ENCODE results near the gene LAMB2. TPM values are rescaled to one million over a fixed set of nuclear protein-coding genes. Genes with fewer than 3 reads are reported as not detected.

The LAMB2 gene
- total RNA-seq, 1 experiment from 2014 or later, result 97.2 TPM

- 0 out of 2 replicates have a peak overlapping the region, but pooled peaks have one; percentile 64 for H3K27ac ChIP-seq
- peak overlapping the region; percentile 60 for H3K4me3 ChIP-seq
- H3K27me3 ChIP-seq (replicated peaks), result no peaks in the 10 kb centered on the region
- DNase-seq (ENCODE audit: low read depth in 1 of 2, low spot score in 2 of 2), result no peak
- H3K9me3 ChIP-seq (replicated peaks), result peaks cover 2% of the 10 kb centered on the region; the same call in 1 of the 2 replicates
- peaks cover 33% of the 10 kb centered on the region for H3K36me3 ChIP-seq
- peaks cover 27% of the 10 kb centered on the region for H3K4me1 ChIP-seq (replicated peaks)
Measured at GRCh38 chr3:49166752-49167556, 34.1 kb upstream of the LAMB2 start.

GRCh38 chr3:49165771-49166751 lies 33.2 kb upstream of the LAMB2 start, which contains the start of gene CCDC71:
Gene CCDC71, minus strand, starts transcription at chr3:49166331. Its CDS starts 2,123 bp downstream, at chr3:49164208.
- DNase-seq (ENCODE audit: low read depth in 1 of 2, low spot score in 2 of 2), result peak; percentile 26 to 68
- peak within 1 kb of the TSS; percentile 64 for H3K27ac ChIP-seq

GRCh38 chr3:49164983-49165720 lies 32.3 kb upstream of the LAMB2 start:
- no peak for DNase-seq (ENCODE audit: low read depth in 1 of 2, low spot score in 2 of 2)
- H3K4me3 ChIP-seq, result peak overlapping the region; percentile 60
- H3K27ac ChIP-seq, result no peak overlapping the region; the same call in 1 of the 2 replicates
- H3K9me3 ChIP-seq (replicated peaks), result peaks cover 2% of the 10 kb centered on the region; the same call in 1 of the 2 replicates
- H3K36me3 ChIP-seq, result peaks cover 41% of the 10 kb centered on the region
- H3K27me3 ChIP-seq (replicated peaks), result no peaks in the 10 kb centered on the region
- peaks cover 13% of the 10 kb centered on the region for H3K4me1 ChIP-seq (replicated peaks)

More at GRCh38 chr3:49165771-49166751, 33.2 kb upstream of the LAMB2 start, which contains the start of gene CCDC71:
- Histone ChIP-seq H3K9me3 (replicated peaks) (peaks cover 2% of the 10 kb centered on the region; the same call in 1 of the 2 replicates), H3K27me3 (replicated peaks) (no peaks in the 10 kb centered on the region), H3K36me3 (peaks cover 41% of the 10 kb centered on the region), H3K4me3 (peak within 1 kb of the TSS; percentile 60), H3K4me1 (replicated peaks) (peaks cover 19% of the 10 kb centered on the region)

- Histone ChIP-seq H3K9me3 (replicated peaks) (peaks cover 2% of the 10 kb centered on the region; the same call in 1 of the 2 replicates), H3K27me3 (replicated peaks) (no peaks in the 10 kb centered on the region), H3K36me3 (peaks cover 41% of the 10 kb centered on the region), H3K4me1 (replicated peaks) (peaks cover 13% of the 10 kb centered on the region), H3K27ac (no peak overlapping the region), H3K4me3 (no peak overlapping the region)
- DNase-seq (ENCODE audit: low read depth in 1 of 2, low spot score in 2 of 2), result no peak
Measured at GRCh38 chr3:49163609-49164008, 30.8 kb upstream of the LAMB2 start.

- no peak overlapping the region for H3K27ac ChIP-seq
- H3K9me3 ChIP-seq (replicated peaks), result peaks cover 2% of the 10 kb centered on the region; the same call in 1 of the 2 replicates
- no peak for DNase-seq (ENCODE audit: low read depth in 1 of 2, low spot score in 2 of 2)
- peaks cover 13% of the 10 kb centered on the region for H3K4me1 ChIP-seq (replicated peaks)
- no peaks in the 10 kb centered on the region for H3K27me3 ChIP-seq (replicated peaks)
- no peak overlapping the region for H3K4me3 ChIP-seq
- peaks cover 41% of the 10 kb centered on the region for H3K36me3 ChIP-seq
Measured at GRCh38 chr3:49162751-49163419, 30.0 kb upstream of the LAMB2 start.

DNA sequence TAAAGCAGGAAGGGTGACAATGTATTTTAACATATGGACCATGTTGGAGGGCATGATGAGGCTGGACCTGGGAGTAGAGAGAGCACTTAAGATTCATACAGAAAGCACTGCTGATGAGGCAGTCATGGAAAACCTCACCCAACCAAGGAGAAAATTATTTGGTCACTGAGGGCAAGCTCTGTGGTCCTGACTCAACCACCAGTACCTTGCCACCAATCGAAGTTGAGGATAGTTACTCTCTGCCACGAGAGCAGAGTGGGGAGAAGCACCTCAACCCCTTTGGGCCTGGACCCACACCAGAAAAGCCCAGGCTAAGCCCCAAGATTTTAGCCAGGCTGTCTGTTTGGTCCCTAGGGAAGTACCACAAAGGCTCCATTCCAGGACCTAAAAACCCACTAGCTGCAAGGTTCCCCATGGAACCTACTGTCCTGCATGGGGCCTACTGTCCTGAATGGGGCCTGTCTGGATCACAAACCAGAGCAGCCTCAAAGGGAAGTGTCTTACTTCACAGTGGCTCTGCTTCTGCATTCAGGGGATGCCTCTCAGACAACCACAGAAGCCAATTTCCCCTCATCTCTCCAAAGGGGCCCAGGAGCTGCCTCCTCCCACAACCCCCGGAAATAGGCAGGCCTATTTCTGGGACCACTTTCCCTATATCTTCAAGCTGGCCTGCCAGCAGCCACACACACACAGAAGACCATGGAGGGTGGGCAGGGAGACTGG lies 29.1 kb upstream of the LAMB2 start:
- peaks cover 2% of the 10 kb centered on the region; the same call in 1 of the 2 replicates for H3K9me3 ChIP-seq (replicated peaks)
- H3K27me3 ChIP-seq (replicated peaks), result no peaks in the 10 kb centered on the region
- DNase-seq (ENCODE audit: low read depth in 1 of 2, low spot score in 2 of 2), result no peak
- no peak overlapping the region for H3K27ac ChIP-seq
- peaks cover 13% of the 10 kb centered on the region for H3K4me1 ChIP-seq (replicated peaks)
- H3K4me3 ChIP-seq, result no peak overlapping the region
- peaks cover 41% of the 10 kb centered on the region for H3K36me3 ChIP-seq

DNA sequence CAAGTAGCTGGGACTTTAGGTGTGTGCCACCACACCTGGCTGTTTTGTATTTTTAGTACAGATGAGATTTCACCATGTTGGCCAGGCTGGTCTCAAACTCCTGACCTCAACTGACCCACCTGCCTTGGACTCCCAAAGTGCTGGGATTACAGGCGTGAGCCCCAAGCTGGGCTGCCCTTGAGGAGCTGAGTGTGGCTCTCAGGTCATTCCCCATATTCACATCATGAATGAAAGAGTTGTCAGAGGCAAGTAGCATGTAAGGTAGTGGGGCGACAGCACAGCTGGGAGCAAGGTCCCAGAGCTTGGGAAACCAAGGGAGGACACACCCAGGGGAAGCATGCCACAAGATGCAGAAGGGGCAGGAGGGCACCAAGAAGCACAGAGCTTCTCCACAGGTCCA lies 28.3 kb upstream of the LAMB2 start:
- peaks cover 40% of the 10 kb centered on the region for H3K36me3 ChIP-seq
- no peak overlapping the region for H3K27ac ChIP-seq
- 0 out of 2 replicates have a peak, but pooled peaks cover under 1% of the 10 kb centered on the region for H3K9me3 ChIP-seq (replicated peaks)
- peaks cover 8% of the 10 kb centered on the region for H3K4me1 ChIP-seq (replicated peaks)
- H3K27me3 ChIP-seq (replicated peaks), result no peaks in the 10 kb centered on the region
- DNase-seq (ENCODE audit: low read depth in 1 of 2, low spot score in 2 of 2), result no peak
- H3K4me3 ChIP-seq, result no peak overlapping the region

- no peak for DNase-seq (ENCODE audit: low read depth in 1 of 2, low spot score in 2 of 2)
- H3K4me1 ChIP-seq (replicated peaks), result no peaks in the 10 kb centered on the region
Measured at GRCh38 chr3:49158792-49159191, 25.9 kb upstream of the LAMB2 start.

GRCh38 chr3:49158103-49158709 lies 25.4 kb upstream of the LAMB2 start:
- H3K36me3 ChIP-seq, result peaks cover 18% of the 10 kb centered on the region
- H3K9me3 ChIP-seq (replicated peaks), result no peaks in the 10 kb centered on the region
- H3K4me1 ChIP-seq (replicated peaks), result no peaks in the 10 kb centered on the region
- no peak overlapping the region for H3K4me3 ChIP-seq
- no peaks in the 10 kb centered on the region for H3K27me3 ChIP-seq (replicated peaks)
- no peak overlapping the region for H3K27ac ChIP-seq
- no peak for DNase-seq (ENCODE audit: low read depth in 1 of 2, low spot score in 2 of 2)

More at GRCh38 chr3:49158792-49159191, 25.9 kb upstream of the LAMB2 start:
- Histone ChIP-seq H3K9me3 (replicated peaks) (no peaks in the 10 kb centered on the region), H3K27ac (no peak overlapping the region), H3K4me3 (no peak overlapping the region), H3K27me3 (replicated peaks) (no peaks in the 10 kb centered on the region), H3K36me3 (peaks cover 23% of the 10 kb centered on the region)

GRCh38 chr3:49157289-49157688 lies 24.4 kb upstream of the LAMB2 start:
- H3K27ac ChIP-seq, result no peak overlapping the region
- no peak for DNase-seq (ENCODE audit: low read depth in 1 of 2, low spot score in 2 of 2)

GRCh38 chr3:49153349-49153912 lies 20.6 kb upstream of the LAMB2 start:
- no peaks in the 10 kb centered on the region for H3K36me3 ChIP-seq
- H3K4me3 ChIP-seq, result no peak overlapping the region
- no peak for DNase-seq (ENCODE audit: low read depth in 1 of 2, low spot score in 2 of 2)
- no peaks in the 10 kb centered on the region for H3K4me1 ChIP-seq (replicated peaks)
- no peak overlapping the region for H3K27ac ChIP-seq
- H3K9me3 ChIP-seq (replicated peaks), result no peaks in the 10 kb centered on the region
- no peaks in the 10 kb centered on the region for H3K27me3 ChIP-seq (replicated peaks)

More at GRCh38 chr3:49157289-49157688, 24.4 kb upstream of the LAMB2 start:
- Histone ChIP-seq H3K9me3 (replicated peaks) (no peaks in the 10 kb centered on the region), H3K4me3 (no peak overlapping the region), H3K27me3 (replicated peaks) (no peaks in the 10 kb centered on the region), H3K36me3 (peaks cover 12% of the 10 kb centered on the region), H3K4me1 (replicated peaks) (no peaks in the 10 kb centered on the region)
